Glutamatergic neuron (in vitro differentiated cells): ENCODE measurements around the gene LAMP1. TPM values are rescaled to one million over a fixed set of nuclear protein-coding genes. Genes with fewer than 3 reads are reported as not detected.

Experiments used
- DNase-seq: peaks from one replicate; pipeline ENCODE4 v3.0.0; 2022
- H3K27ac Mint-ChIP-seq: one replicate; pipeline ENCODE4 v1.8.0; 2020; ENCODE audit warnings: mild to moderate bottlenecking, mixed read lengths, inconsistent platforms; ENCODE audit not compliant: unreplicated experiment
- H3K27me3 Mint-ChIP-seq: one replicate; pipeline ENCODE4 v1.8.0; 2020; ENCODE audit warnings: mild to moderate bottlenecking, moderate library complexity, mixed read lengths, inconsistent platforms; ENCODE audit not compliant: unreplicated experiment
- H3K36me3 Mint-ChIP-seq: one replicate; pipeline ENCODE4 v1.8.0; 2020; ENCODE audit warnings: mild to moderate bottlenecking, mixed read lengths, inconsistent platforms; ENCODE audit not compliant: unreplicated experiment
- H3K4me1 Mint-ChIP-seq: one replicate; pipeline ENCODE4 v1.8.0; 2020; ENCODE audit warnings: mild to moderate bottlenecking, low read depth, mixed read lengths, inconsistent platforms; ENCODE audit not compliant: unreplicated experiment
- H3K4me3 Mint-ChIP-seq: one replicate; pipeline ENCODE4 v1.8.0; 2020; ENCODE audit warnings: mild to moderate bottlenecking, mixed read lengths, inconsistent platforms; ENCODE audit not compliant: unreplicated experiment
- H3K9me3 Mint-ChIP-seq: one replicate; pipeline ENCODE4 v1.8.0; 2020; ENCODE audit warnings: mild to moderate bottlenecking, moderate library complexity, mixed read lengths, inconsistent platforms; ENCODE audit not compliant: unreplicated experiment
- CTCF ChIP-seq: fragments of 200-600 bp; sonication (generic); IDR thresholded peaks from one replicate; pipeline ENCODE4 v1.5.0; 2021; ENCODE audit not compliant: partially characterized antibody, unreplicated experiment
- total RNA-seq: library from RNA; stranded (reverse); fragmentation: NEBNext Ultra II Directional; extraction: Animal tissue kit (Norgen Biotek cat#: 25700); gene quantifications from one replicate; pipeline ENCODE4 v1.2.1, GENCODE V29; 2021; ENCODE audit not compliant: unreplicated experiment

The LAMP1 gene
- total RNA-seq, 1 donor from 2014 or later = 113 TPM

GRCh38 chr13:113322890-113323651 lies 26.0 kb downstream of the LAMP1 start:
- Mint-ChIP-seq H3K4me3 (no peak overlapping the region), H3K27me3 (peaks cover 8% of the 10 kb centered on the region), H3K36me3 (peaks cover 7% of the 10 kb centered on the region), H3K9me3 (peaks cover 3% of the 10 kb centered on the region), H3K4me1 (peaks cover 3% of the 10 kb centered on the region), H3K27ac (no peak overlapping the region)
- DNase-seq = no peak
- TF ChIP-seq CTCF = no peak

- Mint-ChIP-seq H3K4me3 (no peak overlapping the region), H3K27me3 (peaks cover 4% of the 10 kb centered on the region), H3K9me3 (peaks cover 3% of the 10 kb centered on the region), H3K4me1 (peaks cover 2% of the 10 kb centered on the region), H3K36me3 (peaks cover 7% of the 10 kb centered on the region), H3K27ac (no peak overlapping the region)
- no peak for DNase-seq
- no peak for TF ChIP-seq CTCF
These were observed 26.8 kb downstream of the LAMP1 start for GRCh38 chr13:113323869-113324268.

GRCh38 chr13:113324398-113324797 lies 27.4 kb downstream of the LAMP1 start:
- H3K27me3 Mint-ChIP-seq = peaks cover 4% of the 10 kb centered on the region
- H3K4me3 Mint-ChIP-seq = no peak overlapping the region
- peaks cover 3% of the 10 kb centered on the region for H3K9me3 Mint-ChIP-seq
- H3K4me1 Mint-ChIP-seq = peaks cover 2% of the 10 kb centered on the region
- DNase-seq = no peak
- H3K36me3 Mint-ChIP-seq = peaks cover 7% of the 10 kb centered on the region
- no peak for TF ChIP-seq CTCF
- no peak overlapping the region for H3K27ac Mint-ChIP-seq

- Mint-ChIP-seq H3K4me1 (no peaks in the 10 kb centered on the region), H3K36me3 (peaks cover 7% of the 10 kb centered on the region), H3K27ac (no peak overlapping the region)
These were observed 28.7 kb downstream of the LAMP1 start for GRCh38 chr13:113325779-113326178.

More at GRCh38 chr13:113325779-113326178, 28.7 kb downstream of the LAMP1 start:
- no peak for DNase-seq
- Mint-ChIP-seq H3K9me3 (peaks cover 3% of the 10 kb centered on the region), H3K27me3 (peaks cover 3% of the 10 kb centered on the region), H3K4me3 (no peak overlapping the region)
- TF ChIP-seq CTCF = no peak
